Measurements from ENCODE around the gene LHFPL3. TPM values are rescaled to one million over a fixed set of nuclear protein-coding genes. Genes with fewer than 3 reads are reported as not detected.

The LHFPL3 gene
- total and polyA plus RNA-seq, 2 donors (not counting 1 experiment from before 2014, with no cell fraction given): not detected

- H3K27ac Mint-ChIP-seq: peak overlapping the region; percentile 91
- WGBS (ENCODE audit: insufficient coverage): no CpG with 5 or more reads among the region's 1 CpG
- peak overlapping the region; percentile 54 for H3K4me3 Mint-ChIP-seq
- ChIA-PET POLR2A (interaction anchor here (7.4 kb wide), 1 partner anchor 73 kb away, joined by 99 read pairs; the partner anchor contains the start of gene KMT2E), CTCF (interaction anchor here (1.3 to 1.4 kb wide), 2 partner anchors 10 to 15 kb away, joined by 3 read pairs; no protein-coding TSS in a partner anchor)
- intact Hi-C loops (cut with micrococcal nuclease): no loop called here
- Histone ChIP-seq H3K9ac (ENCODE audit: low read length) (no peak overlapping the region), H3K9me3 (ENCODE audit: control extremely low read depth in 1 of 3, control insufficient read depth in 2 of 3, insufficient read depth in 1 of 3, low read length in 2 of 3) (peaks cover 0 to 25% (median 3%) of the 10 kb centered on the region in 3 donors), H4K20me1 (ENCODE audit: control insufficient read depth, insufficient read depth, low read length, poor library complexity, severe bottlenecking) (no peaks in the 10 kb centered on the region), H3K27me3 (replicated peaks in 1 of 4; ENCODE audit: control extremely low read depth in 1 of 4, control insufficient read depth in 3 of 4, insufficient read depth in 4 of 4, low read length in 3 of 4) (no peaks in the 10 kb centered on the region), H3K4me2 (replicated peaks; ENCODE audit: low read depth, low read length, poor library complexity, severe bottlenecking) (no peak overlapping the region), H3K36me3 (replicated peaks in 1 of 2; ENCODE audit: control extremely low read depth in 1 of 2, control insufficient read depth in 1 of 2, extremely low read depth in 1 of 2, insufficient read depth in 2 of 2, low read length in 1 of 2) (no peaks in the 10 kb centered on the region), H3K27ac (ENCODE audit: low read length in 2 of 2) (peak overlapping the region in 1 of 2 donors; percentile 24), H2AFZ (ENCODE audit: insufficient read depth, low read depth, low read length, poor library complexity, severe bottlenecking) (no peak overlapping the region), H3K79me2 (ENCODE audit: control insufficient read depth, insufficient read depth, low read length) (peaks cover 26% of the 10 kb centered on the region), H3K4me1 (ENCODE audit: control insufficient read depth in 2 of 2, insufficient read depth in 2 of 2, low read length in 2 of 2) (peaks cover 36 to 51% of the 10 kb centered on the region in 2 donors), H3K4me3 (ENCODE audit: control extremely low read depth in 1 of 5, extremely low read depth in 1 of 5, insufficient read depth in 1 of 5, low read depth in 2 of 5, low read length in 4 of 5) (no peak overlapping the region)
- DNase-seq (no peak), ATAC-seq (ENCODE audit: low read depth) (no peak)
- TF ChIP-seq CTCF (IDR thresholded peaks at IDR 0.05) (no peak), EZH2 (IDR thresholded peaks at IDR 0.05; ENCODE audit: borderline replicate concordance, insufficient read depth, low read depth, low read length, poor library complexity, severe bottlenecking) (no peak)
- H3K27me3 Mint-ChIP-seq: no peaks in the 10 kb centered on the region
- peaks cover 60% of the 10 kb centered on the region for H3K4me1 Mint-ChIP-seq
- peaks cover 2% of the 10 kb centered on the region for H3K9me3 Mint-ChIP-seq (ENCODE audit: insufficient read depth)
Observed at GRCh38 chr7:104938741-104939390, 610.5 kb downstream of the LHFPL3 start.

Measured in B cell (primary cell).